Muscle of back (tissue), 11 donors: Measurements from ENCODE around the gene SEMA5A. TPM values are rescaled to one million over a fixed set of nuclear protein-coding genes. Genes with fewer than 3 reads are reported as not detected.

Experiments
- DNase-seq, 3 donors: peaks; one replicate each; pipeline versions ENCODE4 v3.0.0 to v3.0.0-alpha.2; 2013
- polyA plus RNA-seq, 10 donors: library from polyadenylated mRNA; unstranded; fragments of 120-200 nt; gene quantifications; one replicate each; pipeline ENCODE4 v1.2.1, GENCODE V29; 2013; ENCODE audit not compliant: insufficient read length in 10 of 10

The SEMA5A gene
- polyA plus RNA-seq, 10 donors: 27.6 to 43.9 (median 34.1) TPM

GRCh38 chr5:9125852-9126251, 420.0 kb downstream of the SEMA5A start:
- no peak for DNase-seq

DNA sequence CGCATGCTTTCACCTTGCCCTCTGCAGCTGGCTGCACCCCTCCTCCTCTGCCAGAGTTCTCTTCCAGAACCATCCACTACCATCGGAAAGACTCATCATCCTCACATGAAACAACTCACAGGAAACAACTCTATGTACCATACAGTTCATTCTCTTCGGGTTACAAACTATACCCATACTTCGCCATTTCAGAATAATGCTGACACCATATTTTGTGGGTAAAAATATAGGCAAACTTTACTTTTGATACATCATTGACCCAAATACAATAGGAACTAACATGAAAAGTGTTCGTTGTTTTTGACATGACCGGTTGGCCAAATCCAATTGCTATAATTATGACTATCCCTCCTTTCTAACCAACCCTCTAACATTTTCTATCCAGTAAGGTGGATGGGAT, 421.0 kb downstream of the SEMA5A start:
- no peak for DNase-seq

- DNase-seq: no peak
These were observed 421.8 kb downstream of the SEMA5A start for GRCh38 chr5:9124071-9124470.

- DNase-seq: no peak
These were observed 423.3 kb downstream of the SEMA5A start for GRCh38 chr5:9122528-9122927.

- no peak for DNase-seq
These were observed 424.3 kb downstream of the SEMA5A start for GRCh38 chr5:9121597-9121996.

DNA sequence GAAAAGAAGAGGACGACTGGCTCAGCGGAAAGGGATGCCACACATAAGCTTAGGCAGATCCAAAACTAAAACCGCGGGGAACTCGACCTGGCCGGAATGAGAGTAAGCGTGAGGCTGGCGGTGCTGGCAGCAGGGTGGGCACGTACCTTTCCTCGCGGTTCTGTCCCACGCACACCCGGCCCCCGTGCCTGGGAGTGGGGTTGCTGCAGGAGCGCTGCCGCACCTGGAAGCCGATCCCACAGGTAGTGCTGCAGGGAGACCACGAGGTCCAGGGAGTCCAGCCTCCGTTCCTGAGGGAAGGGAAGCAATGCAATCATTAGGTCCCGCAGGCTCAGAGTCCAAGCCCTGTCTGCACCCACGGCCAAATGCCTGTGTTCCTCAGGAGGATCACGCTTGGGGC, 427.0 kb downstream of the SEMA5A start:
- DNase-seq: no peak

GRCh38 chr5:9115093-9115492, 430.8 kb downstream of the SEMA5A start:
- no peak for DNase-seq

DNA sequence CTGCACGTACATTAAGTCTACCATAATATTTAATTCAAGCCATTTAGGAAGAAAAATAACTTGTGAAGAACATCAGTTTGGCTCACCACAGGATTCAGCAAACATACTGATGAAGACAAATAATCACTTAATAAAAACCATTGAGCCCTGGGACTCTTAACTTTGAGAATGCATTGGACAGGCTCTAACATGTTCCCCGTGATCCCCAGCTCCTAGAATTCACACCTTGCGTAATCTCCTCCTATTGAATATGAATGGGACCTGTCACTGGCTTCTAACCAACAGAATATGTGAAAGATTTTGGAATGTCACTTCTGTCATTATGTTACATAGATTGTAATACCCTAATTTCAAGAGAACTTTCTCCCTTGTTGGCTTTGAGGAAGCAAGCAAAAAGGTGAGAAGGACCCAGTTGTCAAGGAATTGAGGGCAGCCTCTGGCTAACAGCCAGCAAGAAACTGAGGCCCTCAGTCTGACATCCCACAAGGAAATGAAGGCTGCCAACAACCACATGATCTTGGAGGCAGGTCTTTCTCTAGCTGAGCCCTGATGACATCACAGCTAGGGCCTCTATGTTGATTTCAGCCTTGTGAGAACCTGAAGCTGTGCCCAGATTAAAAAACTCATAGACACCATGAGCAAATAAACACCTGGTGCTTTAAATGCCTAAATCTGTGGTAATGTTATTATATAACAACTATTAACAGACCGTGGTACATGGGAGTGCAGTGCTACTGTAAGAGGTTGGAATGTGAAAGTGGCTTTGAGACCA, 433.2 kb downstream of the SEMA5A start:
- DNase-seq: no peak

- DNase-seq: no peak
These were observed 437.7 kb downstream of the SEMA5A start for GRCh38 chr5:9108162-9108561.

GRCh38 chr5:9105851-9106250, 440.0 kb downstream of the SEMA5A start:
- no peak for DNase-seq

GRCh38 chr5:9104571-9105339, 441.1 kb downstream of the SEMA5A start:
- DNase-seq: no peak

DNA sequence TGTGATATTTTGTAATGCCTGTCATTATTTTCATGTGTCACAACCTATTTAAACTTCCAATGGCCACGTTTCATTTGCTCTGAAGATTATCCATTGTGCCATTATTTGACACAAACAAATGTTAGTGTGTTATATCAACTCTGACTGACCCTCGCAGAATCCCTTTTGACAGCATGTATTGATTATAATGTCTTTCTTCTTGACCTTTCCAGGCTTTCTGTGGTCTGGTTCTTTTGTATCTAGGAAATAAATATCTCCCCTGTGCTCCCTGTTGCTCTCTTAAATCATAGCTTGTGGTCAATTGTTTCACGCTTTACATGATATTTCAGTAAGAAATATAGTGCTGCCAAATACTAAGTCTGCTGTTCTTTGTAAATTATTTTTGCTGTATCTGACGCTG, 442.6 kb downstream of the SEMA5A start:
- DNase-seq: no peak

- no peak for DNase-seq
These were observed 446.2 kb downstream of the SEMA5A start for GRCh38 chr5:9099689-9100088.

GRCh38 chr5:9098990-9099389, 446.9 kb downstream of the SEMA5A start:
- DNase-seq: no peak

- peak in 2 of 3 donors; percentile 25 to 65 for DNase-seq
These were observed 451.3 kb downstream of the SEMA5A start for GRCh38 chr5:9094582-9094981.

DNA sequence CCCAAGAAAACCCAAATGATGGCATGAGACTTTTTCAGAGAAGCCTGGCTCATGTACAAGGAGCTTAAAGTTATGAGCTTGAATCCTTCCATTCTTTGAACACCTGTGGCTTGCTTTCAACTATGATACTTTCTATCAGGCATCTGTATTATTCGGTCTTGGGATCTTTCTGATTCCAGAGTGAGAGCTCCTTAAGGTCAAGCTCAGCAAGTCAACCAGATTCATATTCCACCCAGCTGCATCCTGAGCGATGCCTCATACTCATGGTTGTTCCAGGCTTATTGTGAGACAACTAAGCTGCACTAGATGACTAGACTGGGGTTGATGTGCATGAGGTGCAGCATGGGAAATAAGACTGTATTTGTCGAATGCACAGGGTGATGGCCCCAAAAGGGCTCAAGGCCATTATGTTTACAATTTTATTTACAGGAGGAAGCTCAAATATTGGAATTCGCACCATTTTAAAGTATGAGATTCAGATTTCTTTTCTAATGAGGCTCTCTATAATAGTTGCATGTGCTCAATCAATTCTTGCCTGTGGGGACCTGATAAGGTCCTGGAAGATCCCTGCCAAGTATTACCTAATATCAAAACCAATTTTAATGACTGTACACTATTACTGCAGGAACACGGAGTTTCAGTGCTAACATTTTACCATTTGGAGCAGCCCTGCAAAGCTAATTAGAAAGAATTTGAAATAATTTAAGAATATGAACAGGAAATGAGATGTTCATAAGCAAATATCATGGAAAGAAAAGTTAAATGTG, 453.8 kb downstream of the SEMA5A start:
- DNase-seq: no peak

- no peak for DNase-seq
These were observed 455.4 kb downstream of the SEMA5A start for GRCh38 chr5:9090381-9091026.

DNA sequence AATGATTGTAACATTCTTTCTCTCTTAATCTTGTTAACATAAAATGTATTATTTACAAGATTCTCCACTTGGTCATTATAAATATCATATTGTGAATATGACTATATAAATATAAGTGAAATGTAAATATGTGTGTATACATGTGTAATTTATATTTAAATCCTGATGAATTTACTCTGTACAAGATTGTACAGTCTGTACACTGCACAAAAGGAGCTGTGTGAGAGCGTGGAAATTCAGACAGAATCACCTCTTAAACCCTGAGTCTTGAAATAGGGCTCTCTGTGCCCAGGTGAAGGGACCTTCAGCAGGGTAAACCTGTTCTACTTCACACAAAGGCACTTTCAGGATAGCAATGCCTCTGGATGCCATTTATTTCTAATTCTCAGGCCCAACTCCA, 456.0 kb downstream of the SEMA5A start:
- DNase-seq: no peak

DNA sequence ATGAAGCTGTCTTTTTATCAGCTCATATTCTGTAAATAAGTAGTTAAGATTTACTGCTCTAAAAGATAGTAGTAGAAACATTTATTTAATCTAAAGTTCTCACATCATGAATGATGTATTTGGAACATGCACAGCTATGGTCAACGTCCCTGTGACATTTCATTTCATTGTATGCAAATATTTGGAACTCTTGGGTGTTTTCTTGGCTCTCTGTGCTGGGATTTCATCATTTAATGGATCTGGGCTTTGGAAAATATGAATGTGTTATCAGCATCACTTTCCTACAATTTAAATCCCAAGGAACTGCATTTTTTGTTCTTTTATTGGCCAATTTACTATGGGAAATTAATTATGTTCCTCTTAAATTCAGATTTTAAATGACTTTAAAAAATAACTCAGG, 462.9 kb downstream of the SEMA5A start:
- peak; percentile 53 to 84 (median 73) for DNase-seq

DNA sequence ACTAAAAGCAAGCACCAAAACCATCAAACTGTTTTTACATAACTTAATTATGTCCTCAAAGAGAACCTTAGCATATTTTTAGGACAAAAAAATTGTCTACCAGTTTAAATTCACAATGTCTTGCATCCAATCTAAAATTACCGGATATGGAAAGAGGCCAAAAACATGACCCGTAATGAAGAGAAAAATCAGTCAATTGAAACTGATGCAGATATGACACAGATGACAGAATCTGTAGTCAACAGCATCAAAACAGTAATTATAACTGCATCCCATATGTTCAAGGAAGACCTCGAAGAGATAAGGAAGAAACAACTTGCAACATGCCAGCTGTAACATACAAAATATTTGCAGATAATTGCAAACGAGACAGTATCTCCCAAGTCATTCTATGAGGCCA, 473.2 kb downstream of the SEMA5A start:
- no peak for DNase-seq

GRCh38 chr5:9071524-9071923, 474.4 kb downstream of the SEMA5A start:
- no peak for DNase-seq

DNA sequence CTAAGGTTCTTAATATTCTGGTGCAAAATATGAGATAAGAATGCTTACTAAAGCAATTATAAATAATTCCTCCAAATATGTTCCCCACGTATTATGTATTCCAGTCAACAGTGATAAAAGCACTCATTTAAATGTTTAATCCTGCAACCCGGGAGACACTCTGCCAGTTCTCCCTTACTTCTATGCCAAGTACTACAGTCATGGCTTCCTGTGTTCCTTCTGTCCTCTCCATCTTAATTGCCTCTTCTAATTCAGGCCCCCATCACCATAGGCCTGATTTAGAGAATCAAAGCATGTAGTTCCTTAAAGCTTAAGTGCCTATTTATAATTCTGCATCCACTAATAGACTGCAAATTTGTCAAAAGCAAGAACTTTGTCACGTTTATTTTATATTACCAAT, 474.8 kb downstream of the SEMA5A start:
- no peak for DNase-seq
